ENCODE results near the gene FAM171A1. TPM values are rescaled to one million over a fixed set of nuclear protein-coding genes. Genes with fewer than 3 reads are reported as not detected.

The FAM171A1 gene
- total RNA-seq, 1 donor from 2014 or later, result 51.9 TPM

- peak; percentile 34 for DNase-seq (ENCODE audit: low read depth)
- peak overlapping the region; percentile 79 for H3K4me2 ChIP-seq (ENCODE audit: low read length)
Measured at GRCh38 chr10:15293862-15294842, 76.9 kb downstream of the FAM171A1 start.

GRCh38 chr10:15290671-15291070 lies 80.4 kb downstream of the FAM171A1 start:
- H3K4me1 Mint-ChIP-seq (ENCODE audit: low read depth, unreplicated experiment), result peaks cover 7% of the 10 kb centered on the region
- no peaks in the 10 kb centered on the region for H3K36me3 Mint-ChIP-seq (ENCODE audit: low read depth, unreplicated experiment)
- H3K9me3 ChIP-seq (ENCODE audit: insufficient read depth, low read depth, low read length), result no peaks in the 10 kb centered on the region
- no peak overlapping the region for H3K4me2 ChIP-seq (ENCODE audit: low read length)
- TF ChIP-seq CTCF (IDR thresholded peaks at IDR 0.05; ENCODE audit: insufficient read depth, low read depth, low read length) (no peak), EZH2 (IDR thresholded peaks at IDR 0.05; ENCODE audit: insufficient read depth, low read length) (no peak)
- H3K27me3 Mint-ChIP-seq (ENCODE audit: low read depth, unreplicated experiment), result no peaks in the 10 kb centered on the region
- peaks cover 37% of the 10 kb centered on the region for H4K20me1 ChIP-seq (ENCODE audit: insufficient read depth, low read length)
- no peak for FAIRE-seq
- no peak overlapping the region for H3K9ac ChIP-seq (ENCODE audit: low read length)
- H2AFZ ChIP-seq (ENCODE audit: low read depth, low read length), result no peak overlapping the region
- H3K27me3 ChIP-seq (ENCODE audit: insufficient read depth, low read length), result no peaks in the 10 kb centered on the region
- H3K79me2 ChIP-seq (ENCODE audit: insufficient read depth, low read length), result peaks cover 51% of the 10 kb centered on the region
- no peak for DNase-seq (ENCODE audit: low read depth)
- H3K4me3 Mint-ChIP-seq (ENCODE audit: unreplicated experiment), result no peak overlapping the region
- peaks cover 1% of the 10 kb centered on the region for H3K9me3 Mint-ChIP-seq (ENCODE audit: unreplicated experiment)
- H3K27ac Mint-ChIP-seq (ENCODE audit: unreplicated experiment), result no peak overlapping the region
- H3K4me3 ChIP-seq (ENCODE audit: insufficient read depth, low read depth, low read length), result no peak overlapping the region
- H3K27ac ChIP-seq (ENCODE audit: low read depth, low read length), result no peak overlapping the region
- H3K36me3 ChIP-seq (ENCODE audit: insufficient read depth, low read length), result no peaks in the 10 kb centered on the region
- H3K4me1 ChIP-seq (ENCODE audit: insufficient read depth, low read length), result peaks cover 14% of the 10 kb centered on the region

More at GRCh38 chr10:15293862-15294842, 76.9 kb downstream of the FAM171A1 start:
- H3K4me1 ChIP-seq (ENCODE audit: insufficient read depth, low read length), result peaks cover 14% of the 10 kb centered on the region
- H3K27me3 Mint-ChIP-seq (ENCODE audit: low read depth, unreplicated experiment), result no peaks in the 10 kb centered on the region
- H3K27ac ChIP-seq (ENCODE audit: low read depth, low read length), result no peak overlapping the region
- H3K36me3 Mint-ChIP-seq (ENCODE audit: low read depth, unreplicated experiment), result peaks cover 3% of the 10 kb centered on the region
- no peak overlapping the region for H3K4me3 Mint-ChIP-seq (ENCODE audit: unreplicated experiment)
- no peak overlapping the region for H3K4me3 ChIP-seq (ENCODE audit: insufficient read depth, low read depth, low read length)
- no peaks in the 10 kb centered on the region for H3K36me3 ChIP-seq (ENCODE audit: insufficient read depth, low read length)
- peaks cover 56% of the 10 kb centered on the region for H3K79me2 ChIP-seq (ENCODE audit: insufficient read depth, low read length)
- peak overlapping the region; percentile 32 for H3K9ac ChIP-seq (ENCODE audit: low read length)
- FAIRE-seq, result no peak
- no peaks in the 10 kb centered on the region for H3K9me3 ChIP-seq (ENCODE audit: insufficient read depth, low read depth, low read length)
- H3K27ac Mint-ChIP-seq (ENCODE audit: unreplicated experiment), result no peak overlapping the region
- H3K27me3 ChIP-seq (ENCODE audit: insufficient read depth, low read length), result no peaks in the 10 kb centered on the region
- H2AFZ ChIP-seq (ENCODE audit: low read depth, low read length), result no peak overlapping the region
- H3K9me3 Mint-ChIP-seq (ENCODE audit: unreplicated experiment), result peaks cover 1% of the 10 kb centered on the region
- H4K20me1 ChIP-seq (ENCODE audit: insufficient read depth, low read length), result peaks cover 41% of the 10 kb centered on the region
- no peak for TF ChIP-seq EZH2 (IDR thresholded peaks at IDR 0.05; ENCODE audit: insufficient read depth, low read length)
- no peak for TF ChIP-seq CTCF (IDR thresholded peaks at IDR 0.05; ENCODE audit: insufficient read depth, low read depth, low read length)
- peaks cover 7% of the 10 kb centered on the region for H3K4me1 Mint-ChIP-seq (ENCODE audit: low read depth, unreplicated experiment)

DNA sequence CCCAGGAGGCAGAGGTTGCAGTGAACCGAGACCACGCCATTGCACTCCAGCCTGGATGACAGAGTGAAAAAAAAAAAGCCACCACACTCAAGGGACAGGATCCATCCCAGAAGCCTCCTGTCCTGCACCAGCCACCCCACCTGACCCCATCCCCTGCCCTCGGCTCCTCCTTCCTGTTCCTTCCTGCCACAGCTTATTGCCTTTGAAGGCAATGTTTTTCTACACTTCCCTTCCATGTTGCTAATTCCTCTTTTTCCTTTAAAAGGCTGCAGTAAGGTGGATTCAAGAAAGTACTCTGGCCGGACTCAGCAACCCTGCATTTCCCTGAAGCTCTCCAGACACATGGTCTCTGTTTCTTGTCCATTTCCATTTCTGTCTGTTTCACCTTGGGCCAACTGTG lies 80.9 kb downstream of the FAM171A1 start:
- no peak overlapping the region for H3K9ac ChIP-seq (ENCODE audit: low read length)
- peaks cover 14% of the 10 kb centered on the region for H3K4me1 ChIP-seq (ENCODE audit: insufficient read depth, low read length)
- no peak overlapping the region for H2AFZ ChIP-seq (ENCODE audit: low read depth, low read length)
- TF ChIP-seq CTCF (IDR thresholded peaks at IDR 0.05; ENCODE audit: insufficient read depth, low read depth, low read length) (no peak), EZH2 (IDR thresholded peaks at IDR 0.05; ENCODE audit: insufficient read depth, low read length) (no peak)
- no peak overlapping the region for H3K4me3 ChIP-seq (ENCODE audit: insufficient read depth, low read depth, low read length)
- no peaks in the 10 kb centered on the region for H3K27me3 ChIP-seq (ENCODE audit: insufficient read depth, low read length)
- no peak overlapping the region for H3K4me3 Mint-ChIP-seq (ENCODE audit: unreplicated experiment)
- H3K4me1 Mint-ChIP-seq (ENCODE audit: low read depth, unreplicated experiment), result peaks cover 7% of the 10 kb centered on the region
- H3K27ac Mint-ChIP-seq (ENCODE audit: unreplicated experiment), result no peak overlapping the region
- FAIRE-seq, result no peak
- H3K79me2 ChIP-seq (ENCODE audit: insufficient read depth, low read length), result peaks cover 48% of the 10 kb centered on the region
- DNase-seq (ENCODE audit: low read depth), result no peak
- peaks cover 39% of the 10 kb centered on the region for H4K20me1 ChIP-seq (ENCODE audit: insufficient read depth, low read length)
- no peak overlapping the region for H3K27ac ChIP-seq (ENCODE audit: low read depth, low read length)
- no peak overlapping the region for H3K4me2 ChIP-seq (ENCODE audit: low read length)
- no peaks in the 10 kb centered on the region for H3K36me3 Mint-ChIP-seq (ENCODE audit: low read depth, unreplicated experiment)
- H3K9me3 Mint-ChIP-seq (ENCODE audit: unreplicated experiment), result peaks cover 1% of the 10 kb centered on the region
- H3K9me3 ChIP-seq (ENCODE audit: insufficient read depth, low read depth, low read length), result no peaks in the 10 kb centered on the region
- H3K36me3 ChIP-seq (ENCODE audit: insufficient read depth, low read length), result no peaks in the 10 kb centered on the region
- H3K27me3 Mint-ChIP-seq (ENCODE audit: low read depth, unreplicated experiment), result no peaks in the 10 kb centered on the region

All from astrocyte (in vitro differentiated cells and primary cell).